Neural cell (in vitro differentiated cells): ENCODE measurements around the gene FBXO34. TPM values are rescaled to one million over a fixed set of nuclear protein-coding genes. Genes with fewer than 3 reads are reported as not detected.

Experiments used
- H2AFZ ChIP-seq: fragments of 200-600, 300-800 bp; sonication (generic), shearing (Covaris generic); 2 replicates; pipeline ENCODE4 v1.6.0; 2014; ENCODE audit warnings: low read depth, mild to moderate bottlenecking, antibody characterized with exemption, low read length, moderate library complexity
- H3F3A ChIP-seq: fragments of 200-600 bp; shearing (Covaris generic); 2 replicates; pipeline ENCODE4 v1.6.1; 2016; ENCODE audit warnings: mild to moderate bottlenecking, moderate library complexity, mixed read lengths, antibody characterized with exemption, low read length; ENCODE audit not compliant: insufficient read depth, poor library complexity, severe bottlenecking
- H3K27ac ChIP-seq: fragments of 200-600, 300-800 bp; sonication (generic), shearing (Covaris generic); 2 replicates; pipeline ENCODE4 v1.5.1; 2014; ENCODE audit warnings: mild to moderate bottlenecking, low read length, moderate library complexity
- H3K27me3 ChIP-seq: fragments of 300-800, 200-600 bp; sonication (generic), shearing (Covaris generic); 2 replicates; pipeline ENCODE4 v1.6.0; 2014; ENCODE audit warnings: mild to moderate bottlenecking, low read depth, low read length, moderate library complexity; ENCODE audit not compliant: insufficient read depth
- H3K36me3 ChIP-seq: fragments of 300-800, 200-600 bp; sonication (generic), shearing (Covaris generic); 2 replicates; pipeline ENCODE4 v1.5.1; 2014; ENCODE audit warnings: mild to moderate bottlenecking, antibody characterized with exemption, low read length, moderate library complexity; ENCODE audit not compliant: insufficient read depth
- H3K4me2 ChIP-seq: fragments of 300-800, 200-600 bp; sonication (generic), shearing (Covaris generic); 2 replicates; pipeline ENCODE4 v1.6.0; 2014; ENCODE audit warnings: mild to moderate bottlenecking, low read length
- H3K4me3 ChIP-seq: fragments of 300-800, 200-600 bp; sonication (generic), shearing (Covaris generic); 2 replicates; pipeline ENCODE4 v1.5.1; 2014; ENCODE audit warnings: mild to moderate bottlenecking, low read length, moderate library complexity
- H3K79me2 ChIP-seq: fragments of 200-600 bp; shearing (Covaris generic); replicated peaks from 2 replicates; pipeline ENCODE4 v1.6.0; 2014; ENCODE audit warnings: mild to moderate bottlenecking, low read length, moderate library complexity; ENCODE audit not compliant: insufficient read depth
- H3K9ac ChIP-seq: fragments of 300-800, 200-600 bp; sonication (generic), shearing (Covaris generic); 2 replicates; pipeline ENCODE4 v1.6.1; 2016; ENCODE audit warnings: mild to moderate bottlenecking, low read length, mixed read lengths
- H3K9me2 ChIP-seq: fragments of 200-600 bp; shearing (Covaris generic); 2 replicates; pipeline ENCODE4 v1.6.1; 2016; ENCODE audit warnings: mild to moderate bottlenecking, low read length, mixed read lengths; ENCODE audit not compliant: insufficient read depth
- H3K9me3 ChIP-seq: fragments of 200-600, 300-800 bp; sonication (generic), shearing (Covaris generic); 2 replicates; pipeline ENCODE4 v1.6.1; 2016; ENCODE audit warnings: mild to moderate bottlenecking, mixed run types, low read length, moderate library complexity, mixed read lengths
- H4K20me1 ChIP-seq: fragments of 200-600 bp; shearing (Covaris generic); 2 replicates; pipeline ENCODE4 v1.6.1; 2016; ENCODE audit warnings: mild to moderate bottlenecking, mixed run types; ENCODE audit not compliant: insufficient read depth
- CTCF ChIP-seq: fragments of 450-650 bp; IDR thresholded peaks from 2 replicates; pipeline ENCODE4 v1.5.1; 2014; ENCODE audit warnings: antibody characterized with exemption, mild to moderate bottlenecking, moderate library complexity; ENCODE audit not compliant: poor library complexity, severe bottlenecking
- EP300 ChIP-seq: fragments of 450-650 bp; conservative IDR thresholded peaks from 2 replicates; pipeline ENCODE4 v1.6.1; 2014; ENCODE audit warnings: antibody characterized with exemption, mild to moderate bottlenecking, moderate library complexity; ENCODE audit not compliant: poor library complexity, severe bottlenecking
- EZH2 ChIP-seq: fragments of 200-600, 300-800 bp; shearing (Covaris generic), sonication (generic); IDR thresholded peaks from 2 replicates; pipeline ENCODE4 v1.6.1; 2014; ENCODE audit warnings: antibody characterized with exemption, low read length, borderline replicate concordance, mild to moderate bottlenecking; ENCODE audit not compliant: insufficient read depth, poor library complexity, severe bottlenecking
- MXI1 ChIP-seq: fragments of 450-650 bp; conservative IDR thresholded peaks from 2 replicates; pipeline ENCODE4 v1.6.1; 2014; ENCODE audit warnings: antibody characterized with exemption, mild to moderate bottlenecking; ENCODE audit not compliant: poor library complexity, severe bottlenecking
- POLR2AphosphoS5 ChIP-seq: IDR thresholded peaks from 2 replicates; pipeline ENCODE4 v1.6.1; 2012
- RAD21 ChIP-seq: fragments of 450-650 bp; conservative IDR thresholded peaks from 2 replicates; pipeline ENCODE4 v1.6.1; 2014; ENCODE audit warnings: antibody characterized with exemption, mild to moderate bottlenecking, moderate library complexity
- REST ChIP-seq: IDR thresholded peaks from 2 replicates; pipeline ENCODE4 v1.6.1; 2012; ENCODE audit warnings: borderline replicate concordance
- SMC3 ChIP-seq: fragments of 450-650 bp; conservative IDR thresholded peaks from 2 replicates; pipeline ENCODE4 v1.6.1; 2014; ENCODE audit warnings: antibody characterized with exemption, mild to moderate bottlenecking, moderate library complexity; ENCODE audit not compliant: poor library complexity
- TAF1 ChIP-seq: IDR thresholded peaks from 2 replicates; pipeline ENCODE4 v1.6.1; 2012; ENCODE audit warnings: low read depth
- polyA plus RNA-seq: library from polyadenylated mRNA; depleted of rRNA; stranded (reverse); fragments of >200 nt; gene quantifications from 2 replicates; pipeline ENCODE4 v1.2.3, GENCODE V29; 2014

The FBXO34 gene
- polyA plus RNA-seq, 1 donor from 2014 or later = 34.2 TPM

GRCh38 chr14:55241673-55242072 is 29.5 kb upstream of the FBXO34 start:
- no peak overlapping the region for H3K27ac ChIP-seq
- H2AFZ ChIP-seq = no peak overlapping the region
- no peaks in the 10 kb centered on the region for H3K9me3 ChIP-seq
- no peaks in the 10 kb centered on the region for H3F3A ChIP-seq
- H3K4me2 ChIP-seq = no peak overlapping the region
- no peak overlapping the region for H3K4me3 ChIP-seq
- H3K9ac ChIP-seq = no peak overlapping the region
- no peak for TF ChIP-seq REST
- TF ChIP-seq CTCF = no peak
- H3K27me3 ChIP-seq = no peaks in the 10 kb centered on the region
- H3K9me2 ChIP-seq = no peaks in the 10 kb centered on the region
- no peaks in the 10 kb centered on the region for H4K20me1 ChIP-seq
- H3K79me2 ChIP-seq = no peaks in the 10 kb centered on the region
- no peaks in the 10 kb centered on the region for H3K36me3 ChIP-seq

- no peaks in the 10 kb centered on the region for H3K9me2 ChIP-seq
- no peak overlapping the region for H3K4me3 ChIP-seq
- H3F3A ChIP-seq = no peaks in the 10 kb centered on the region
- no peaks in the 10 kb centered on the region for H3K79me2 ChIP-seq
- H3K27me3 ChIP-seq = no peaks in the 10 kb centered on the region
- no peak overlapping the region for H2AFZ ChIP-seq
- no peak overlapping the region for H3K27ac ChIP-seq
- H3K9me3 ChIP-seq = no peaks in the 10 kb centered on the region
- H3K36me3 ChIP-seq = no peaks in the 10 kb centered on the region
- H4K20me1 ChIP-seq = no peaks in the 10 kb centered on the region
- no peak overlapping the region for H3K4me2 ChIP-seq
- TF ChIP-seq MXI1 (no peak), EZH2 (no peak), CTCF (no peak), SMC3 (no peak), EP300 (no peak), POLR2AphosphoS5 (no peak), REST (no peak), RAD21 (no peak), TAF1 (no peak)
- no peak overlapping the region for H3K9ac ChIP-seq
These were observed 27.8 kb upstream of the FBXO34 start for GRCh38 chr14:55243386-55243785.
